CD1c-positive myeloid dendritic cell (primary cell): ENCODE results near the gene ALPL.

Experiments used
- DNase-seq: peaks from one replicate; pipeline ENCODE4 v3.0.0-alpha.2; 2016; ENCODE audit errors: extremely low spot score

ALPL gene

DNA sequence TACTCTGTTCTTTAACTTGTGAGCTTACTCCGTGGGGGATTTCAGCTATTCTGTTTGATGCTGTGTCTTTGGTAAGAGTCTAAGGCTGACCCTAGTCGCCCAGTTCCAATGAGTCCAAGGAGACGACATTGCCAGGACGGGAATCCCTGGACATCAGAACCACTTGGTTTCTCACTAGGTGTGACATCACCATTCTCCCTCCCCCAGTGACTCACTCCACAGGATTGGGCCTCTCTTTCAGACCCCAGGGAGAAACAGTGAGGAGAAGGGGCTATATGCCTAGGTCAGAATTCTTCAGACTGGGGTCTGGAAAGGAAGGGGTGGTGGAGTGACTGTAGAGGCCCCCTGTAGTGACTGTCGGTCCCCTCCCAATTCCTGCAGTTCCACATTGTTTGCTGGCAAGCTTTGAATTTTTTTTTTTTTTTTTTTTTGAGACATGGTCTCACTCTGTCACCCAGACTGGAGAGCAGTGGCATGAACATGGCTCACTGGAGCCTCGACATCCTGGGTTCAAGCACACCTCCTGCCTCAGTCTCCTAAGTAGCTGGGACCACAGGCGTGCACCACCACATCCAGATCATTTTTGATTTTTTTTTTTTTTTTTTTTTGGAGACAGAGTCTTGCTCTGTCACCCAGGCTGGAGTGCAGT is 21.3 kb downstream of the ALPL start:
- no peak for DNase-seq

DNA sequence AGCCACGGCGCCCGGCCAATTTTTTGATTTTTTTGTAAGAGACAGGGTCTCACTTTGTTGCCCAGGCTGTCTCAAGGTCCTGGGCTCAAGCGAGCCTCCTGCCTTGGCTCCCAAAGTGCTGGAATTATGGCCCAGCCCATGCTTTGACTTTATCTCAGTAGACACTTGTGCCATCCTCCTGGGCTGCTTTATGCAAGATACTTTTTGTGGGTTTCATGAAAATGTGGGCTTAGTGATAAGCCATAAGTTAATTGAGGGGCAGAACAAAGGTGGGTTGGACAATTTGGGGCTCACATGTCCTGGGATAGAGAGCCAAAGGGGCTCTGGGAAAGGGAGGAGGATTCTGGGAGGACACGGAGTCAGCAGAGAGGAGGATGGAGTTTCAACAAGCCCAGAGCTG is 22.0 kb downstream of the ALPL start:
- DNase-seq, result no peak

DNA sequence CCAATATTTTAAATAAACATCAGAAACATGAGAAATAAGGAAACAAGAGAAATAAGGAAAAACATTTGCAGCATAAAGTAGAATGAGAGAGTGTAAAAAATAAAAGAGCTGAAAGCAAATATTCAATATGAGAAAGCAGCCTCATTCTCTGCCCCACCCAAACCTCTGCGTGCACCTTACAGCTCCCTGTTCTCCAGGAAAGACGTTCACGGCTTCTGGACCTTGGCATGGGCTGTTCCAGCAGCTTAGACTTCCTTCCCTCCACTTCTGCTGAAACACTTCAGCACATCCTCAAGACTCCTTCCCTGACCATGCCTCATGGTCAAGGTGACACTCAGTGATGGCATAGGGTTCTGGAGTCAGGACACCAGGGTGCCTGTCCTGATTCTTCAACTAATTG is 23.3 kb downstream of the ALPL start:
- no peak for DNase-seq

DNA sequence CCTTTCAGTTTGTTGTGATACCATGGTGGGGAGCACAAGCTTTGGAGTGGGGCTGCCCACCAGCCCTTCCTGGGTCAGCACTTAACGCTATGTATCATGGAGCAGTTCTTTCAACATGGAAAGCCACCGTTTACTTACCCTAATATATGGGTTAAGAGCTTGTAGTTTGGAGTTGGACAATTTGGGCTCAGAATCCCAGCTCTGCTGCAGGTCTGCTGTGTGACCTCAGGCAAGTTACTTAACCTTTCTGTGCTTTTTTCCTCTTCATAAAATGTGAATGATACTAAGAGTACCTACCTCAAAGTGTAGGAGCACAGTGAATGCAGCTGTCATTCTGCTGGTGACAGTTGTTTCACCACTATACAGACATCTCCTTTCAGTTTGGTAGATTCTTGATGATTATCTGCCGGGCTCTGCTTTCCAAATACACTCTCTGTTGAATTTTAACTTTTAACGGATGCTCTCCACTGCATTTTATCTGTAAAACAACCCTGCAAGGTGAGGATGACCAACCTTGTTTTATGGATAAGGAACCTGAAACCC is 23.8 kb downstream of the ALPL start:
- DNase-seq, result no peak

DNA sequence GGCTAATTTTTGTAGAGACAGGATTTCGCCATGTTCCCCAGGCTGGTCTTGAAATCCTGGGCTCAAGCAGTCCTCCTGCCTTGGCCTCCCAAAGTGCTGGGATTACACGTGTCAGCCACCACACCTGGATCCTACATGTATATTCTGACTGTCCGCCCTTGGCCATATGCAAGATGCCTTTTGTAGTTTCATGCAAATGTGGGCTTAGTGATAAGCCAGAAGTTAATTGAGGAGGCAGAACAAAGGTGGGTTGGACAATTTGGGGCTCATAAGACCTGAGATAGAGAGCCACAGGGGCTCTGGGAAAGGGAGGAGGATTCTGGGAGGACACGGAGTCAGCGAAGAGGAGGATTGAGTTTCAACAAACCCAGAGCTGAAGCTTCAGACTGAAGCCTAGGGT is 24.9 kb downstream of the ALPL start:
- DNase-seq, result no peak

DNA sequence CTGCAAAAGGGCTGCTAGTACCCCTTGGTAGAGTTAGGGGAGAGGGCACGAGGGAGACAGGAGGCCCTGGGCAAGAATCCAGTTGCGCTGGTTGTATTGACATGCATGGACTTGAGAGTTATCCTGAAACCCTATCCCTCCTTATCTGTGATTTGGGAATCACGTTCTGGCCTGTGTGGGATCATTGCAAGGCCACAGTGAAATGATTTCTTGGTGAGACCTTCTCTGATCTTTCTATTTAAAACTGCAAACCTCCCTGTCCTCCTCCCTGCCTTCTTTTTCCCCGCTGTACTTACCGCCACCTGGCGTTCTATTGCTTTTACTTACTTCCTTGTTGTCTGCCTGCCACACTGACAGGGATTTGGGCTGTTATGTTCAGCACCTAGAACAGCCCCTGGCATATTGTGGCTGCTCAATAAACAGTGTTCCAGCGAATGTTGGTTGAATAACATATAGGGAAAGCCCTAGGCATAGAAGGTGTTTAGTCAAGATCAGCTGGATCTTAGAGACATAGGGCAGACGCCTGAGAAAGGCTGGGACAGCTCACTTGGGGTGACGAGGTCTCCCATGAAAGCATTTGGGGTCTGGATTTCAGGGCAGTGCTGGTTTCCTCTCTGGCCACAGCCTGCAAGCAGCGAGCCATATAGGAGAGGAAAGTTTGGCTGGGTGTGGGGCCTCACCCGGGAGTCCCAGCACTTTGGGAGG is 25.6 kb downstream of the ALPL start:
- peak; percentile 50 for DNase-seq

DNA sequence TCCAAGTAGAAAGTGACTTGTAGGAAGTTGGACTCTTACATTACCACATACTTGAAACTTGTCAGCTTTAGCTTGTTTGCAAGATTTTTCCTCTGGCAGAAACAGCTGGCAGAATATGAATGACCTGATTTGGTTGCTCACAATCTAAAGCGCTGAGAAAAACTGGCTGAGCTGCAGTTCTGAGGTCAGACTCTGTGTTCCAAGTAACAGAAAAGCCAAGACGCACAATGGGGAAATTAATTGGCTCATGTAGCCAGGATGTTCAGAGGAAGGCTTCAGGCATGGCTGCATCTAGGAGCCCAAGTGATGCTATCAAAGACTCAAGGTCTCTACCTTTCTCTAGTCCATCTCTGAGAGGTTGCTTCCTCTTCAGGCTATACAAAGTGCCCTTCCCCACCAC is 27.0 kb downstream of the ALPL start:
- DNase-seq, result no peak

DNA sequence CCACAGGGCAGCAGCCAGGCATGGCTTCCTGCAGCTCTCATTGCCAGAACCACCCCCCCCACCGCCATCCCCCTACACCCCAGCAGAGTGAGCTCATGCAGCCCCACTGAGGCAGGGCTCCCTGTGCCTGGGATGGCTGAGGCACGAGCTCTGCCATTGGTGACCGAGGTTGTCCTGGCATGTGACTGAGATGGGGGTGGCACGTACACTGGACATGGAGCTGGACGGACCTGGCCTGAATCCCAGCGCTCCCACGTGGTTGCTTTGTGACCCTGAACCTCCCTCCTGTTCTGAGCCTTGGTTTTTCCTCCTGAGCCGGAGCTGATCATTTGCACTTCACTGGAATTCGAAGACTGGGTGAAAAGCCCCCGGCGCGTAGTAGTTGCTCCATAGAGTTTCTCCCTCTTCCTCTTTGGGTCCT is 28.3 kb downstream of the ALPL start:
- DNase-seq, result no peak

DNA sequence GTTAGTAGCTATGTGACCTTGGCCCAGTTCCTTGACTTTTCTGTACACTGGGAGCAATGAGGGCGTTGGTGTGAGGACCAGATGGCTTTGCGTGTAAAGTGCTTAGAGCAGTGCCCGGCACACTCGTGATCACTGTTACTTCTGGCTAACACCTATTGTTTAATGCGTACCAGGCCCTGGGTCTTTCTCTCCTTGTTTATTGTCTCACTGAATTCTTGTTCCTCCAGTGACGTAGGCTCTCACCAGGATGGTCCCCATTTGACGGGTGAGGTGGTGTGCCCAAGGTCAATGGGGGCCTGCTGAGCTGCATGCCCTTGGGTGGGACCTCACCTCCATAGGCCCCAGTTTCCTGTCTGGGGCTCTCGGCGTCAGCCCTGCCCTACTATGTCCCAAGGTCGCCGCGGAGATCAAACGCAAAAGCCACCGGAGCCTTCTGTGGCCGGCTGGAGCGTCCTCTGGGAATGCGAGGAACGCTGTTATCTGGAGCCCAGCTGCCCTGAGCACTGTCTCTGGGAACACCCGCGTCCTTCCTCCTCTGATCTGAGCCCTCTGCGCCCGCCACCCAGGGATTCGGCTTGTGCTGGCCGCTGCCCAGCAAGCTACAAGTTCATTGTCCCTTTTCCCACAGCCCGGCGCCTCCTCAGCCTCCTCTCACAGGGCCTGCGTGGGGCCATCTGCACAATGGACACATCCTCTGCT is 28.9 kb downstream of the ALPL start:
- DNase-seq, result peak; percentile 10

DNA sequence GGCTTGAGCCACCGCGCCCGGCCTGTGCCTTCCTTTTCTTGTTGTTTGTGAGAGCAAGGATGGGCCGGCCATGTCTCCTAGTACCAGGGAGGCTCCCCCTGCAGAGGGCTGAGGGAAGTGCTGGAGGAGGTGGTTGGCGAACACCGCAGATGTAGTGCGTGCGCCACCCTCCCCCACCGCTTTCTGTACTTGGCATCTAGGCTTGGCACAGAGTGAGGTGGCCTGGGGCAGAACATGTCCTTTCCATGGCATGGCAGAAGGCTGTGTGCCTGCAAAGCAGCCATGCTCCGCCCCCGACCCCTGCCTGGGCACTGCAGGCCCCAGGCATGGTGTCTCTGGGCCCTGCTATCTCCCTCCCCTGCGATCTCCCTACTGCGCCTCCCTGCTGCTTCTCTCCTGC is 30.7 kb downstream of the ALPL start:
- DNase-seq, result no peak

DNA sequence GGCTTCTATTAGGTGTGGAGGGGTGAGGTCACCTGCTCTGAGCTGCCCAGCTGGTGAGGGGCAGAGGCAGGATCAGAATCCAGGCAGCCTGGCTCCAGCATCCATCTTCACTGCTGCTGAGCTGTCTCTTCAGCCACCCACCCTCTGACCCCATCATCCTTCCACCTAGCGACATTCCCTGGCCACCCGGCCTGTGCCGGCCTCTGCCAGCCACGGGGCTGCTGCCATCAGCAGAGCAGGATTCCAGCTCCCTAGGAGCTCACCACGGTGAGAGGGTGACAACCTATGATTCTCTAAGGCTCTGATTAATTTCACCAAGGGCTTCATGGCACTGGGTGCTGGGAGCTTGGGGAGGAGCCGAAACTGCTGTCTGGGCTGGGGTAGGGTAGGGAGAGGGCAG is 32.1 kb downstream of the ALPL start:
- DNase-seq, result no peak

DNA sequence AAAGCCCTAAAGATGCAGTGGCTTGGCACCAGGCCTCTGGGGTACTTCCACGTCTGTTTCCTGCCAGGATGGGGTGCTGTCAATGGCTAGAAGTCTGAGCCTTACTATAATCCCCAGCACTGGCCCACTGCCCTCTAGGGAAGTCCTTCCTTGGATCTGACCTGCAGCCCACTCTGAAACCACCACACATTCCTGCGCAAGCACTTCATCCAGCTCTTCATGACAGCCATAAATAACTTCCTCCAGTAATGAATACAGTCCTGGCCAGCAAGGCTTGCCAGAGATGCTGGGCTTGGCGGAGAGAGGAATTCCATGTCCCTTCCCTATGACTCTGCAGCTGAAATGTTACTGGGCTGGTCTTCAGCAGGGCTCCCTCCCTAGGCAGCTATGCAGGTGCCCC is 32.6 kb downstream of the ALPL start:
- no peak for DNase-seq

DNA sequence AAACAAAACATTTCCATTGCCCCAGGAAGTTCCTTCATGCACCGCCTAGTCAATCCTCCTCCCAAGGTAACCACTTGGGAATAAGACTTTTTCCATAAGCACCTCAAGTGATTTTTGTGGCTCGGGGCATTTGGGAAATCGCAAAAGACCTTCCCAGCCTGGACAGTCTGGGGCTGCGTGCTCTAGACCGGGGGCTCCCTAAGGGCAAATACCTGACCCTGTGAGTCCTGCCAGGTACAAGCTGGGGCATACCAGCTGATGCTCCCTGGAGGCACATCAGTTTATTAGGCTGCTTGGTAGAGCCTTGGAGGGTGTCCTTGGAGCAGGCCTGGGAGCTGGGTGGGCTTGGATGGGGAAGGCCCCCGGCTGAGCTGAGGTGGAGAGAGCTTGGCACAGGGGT is 34.4 kb downstream of the ALPL start:
- DNase-seq, result no peak

DNA sequence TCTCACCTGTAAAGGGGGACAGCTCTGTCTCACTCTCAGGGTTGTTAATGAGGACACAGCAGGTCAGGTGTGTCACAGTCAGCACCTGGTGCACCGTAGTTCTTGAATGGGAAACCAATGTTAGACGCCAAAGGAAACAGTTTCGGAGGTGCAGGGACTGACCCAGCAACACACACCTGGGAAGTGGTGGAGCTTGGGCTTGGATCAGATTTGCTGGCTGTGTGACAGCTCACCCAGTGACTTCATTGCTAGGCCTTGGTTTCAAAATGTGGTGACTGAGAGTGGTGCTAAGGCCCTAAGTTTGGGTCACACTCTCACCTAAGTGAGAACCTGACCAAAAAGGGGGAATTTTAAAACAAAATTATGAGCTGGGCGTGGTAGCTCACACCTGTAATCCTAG is 34.9 kb downstream of the ALPL start:
- no peak for DNase-seq

DNA sequence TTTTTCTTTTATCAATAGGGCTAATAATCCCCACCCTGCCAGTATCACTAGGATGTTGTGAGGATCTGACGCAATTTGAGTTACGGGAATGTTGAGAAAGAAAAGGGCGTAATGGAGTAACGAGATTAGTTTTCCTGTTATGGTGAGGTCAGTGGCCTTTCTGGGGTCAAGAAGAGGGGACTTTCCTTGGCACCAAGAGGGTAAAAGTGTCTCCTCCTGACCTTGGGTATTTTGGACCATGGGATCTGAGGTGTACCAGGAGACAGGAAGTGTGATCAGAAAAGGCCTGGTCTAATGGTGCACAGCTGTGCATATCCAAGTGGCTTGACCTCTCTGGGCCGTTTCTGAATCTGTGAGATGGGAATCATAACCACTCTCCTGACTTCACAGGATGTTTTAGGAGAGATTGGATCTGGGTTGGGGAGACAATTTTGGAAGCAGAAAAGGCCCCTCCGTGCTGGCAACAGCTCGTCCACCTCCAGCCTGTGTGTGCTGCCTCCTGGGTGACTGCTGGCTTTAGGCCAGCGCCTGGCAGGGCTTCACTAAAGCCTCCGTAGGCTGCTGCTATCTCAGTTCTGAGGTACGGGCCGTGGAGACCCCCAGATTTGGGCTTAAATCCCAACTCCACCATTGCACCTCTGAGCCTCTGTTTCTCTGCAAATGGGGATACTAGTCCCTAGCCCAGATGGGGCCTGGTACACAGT is 37.1 kb downstream of the ALPL start:
- no peak for DNase-seq

DNA sequence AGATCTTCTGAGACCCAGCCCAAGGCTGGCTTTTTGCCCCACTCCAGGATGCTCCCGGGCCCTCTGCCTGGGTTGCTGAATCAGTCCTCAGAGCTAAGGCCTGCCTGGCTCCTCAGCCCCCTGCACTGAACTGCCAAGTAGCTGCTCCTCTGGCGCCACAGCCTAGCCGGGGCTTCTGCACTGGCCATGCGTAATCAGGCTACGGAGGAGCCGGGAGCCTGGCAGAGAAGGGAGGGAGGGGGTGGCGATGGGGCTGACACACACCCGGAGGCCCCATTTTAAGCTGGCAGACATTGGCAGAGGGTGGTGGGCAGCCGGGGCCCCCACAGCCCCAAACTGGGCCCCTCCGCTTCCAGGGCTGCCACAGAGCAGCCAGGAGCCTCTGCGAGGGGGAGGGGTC is 38.7 kb downstream of the ALPL start:
- no peak for DNase-seq

DNA sequence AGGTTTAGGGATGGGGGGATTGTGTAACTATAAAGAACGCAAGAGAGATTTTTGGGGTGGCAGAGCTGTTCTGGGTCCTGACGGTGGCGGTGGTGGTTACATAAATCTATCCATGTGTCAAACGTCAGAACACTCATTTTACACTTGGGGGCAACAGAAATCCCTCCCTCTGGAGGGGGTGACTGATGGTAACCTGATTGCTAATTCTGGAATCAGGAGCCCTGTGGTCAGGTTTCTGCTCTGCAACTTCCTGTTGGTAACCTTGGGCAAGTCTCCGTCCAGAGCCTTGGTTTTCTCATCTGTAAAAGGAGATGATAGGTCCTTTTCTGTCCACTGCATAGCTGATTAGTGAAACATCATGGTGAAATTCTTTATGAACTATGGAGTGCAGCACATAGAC is 40.9 kb downstream of the ALPL start:
- no peak for DNase-seq

DNA sequence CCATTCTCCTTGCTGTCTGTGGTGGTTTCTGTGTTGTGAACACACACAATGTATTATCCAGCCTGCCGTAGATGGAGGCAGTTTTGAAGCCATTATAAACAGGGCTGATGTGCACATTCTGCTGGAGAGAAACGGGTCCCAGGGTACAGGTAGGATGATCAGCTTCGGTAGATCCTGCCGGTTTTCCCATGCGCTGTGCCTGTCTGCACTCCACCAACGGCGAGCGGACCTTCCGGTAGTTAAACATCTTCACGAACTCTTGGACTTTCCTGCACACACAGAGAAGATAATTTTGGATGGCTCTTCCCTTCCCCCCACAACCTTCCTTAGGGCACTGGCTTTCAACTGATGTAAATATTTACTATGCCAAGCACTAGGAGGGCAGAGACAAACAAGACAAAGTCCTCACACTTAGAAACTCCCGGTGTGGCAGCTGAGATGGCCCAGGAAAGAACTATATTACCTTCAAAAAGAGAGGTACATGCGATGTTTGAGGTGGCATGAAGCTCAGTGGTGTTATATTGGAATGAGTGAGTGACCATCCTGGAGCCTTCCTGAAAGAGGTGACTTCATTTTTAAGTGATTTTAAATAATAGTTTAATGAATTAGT is 41.7 kb downstream of the ALPL start:
- DNase-seq, result no peak

DNA sequence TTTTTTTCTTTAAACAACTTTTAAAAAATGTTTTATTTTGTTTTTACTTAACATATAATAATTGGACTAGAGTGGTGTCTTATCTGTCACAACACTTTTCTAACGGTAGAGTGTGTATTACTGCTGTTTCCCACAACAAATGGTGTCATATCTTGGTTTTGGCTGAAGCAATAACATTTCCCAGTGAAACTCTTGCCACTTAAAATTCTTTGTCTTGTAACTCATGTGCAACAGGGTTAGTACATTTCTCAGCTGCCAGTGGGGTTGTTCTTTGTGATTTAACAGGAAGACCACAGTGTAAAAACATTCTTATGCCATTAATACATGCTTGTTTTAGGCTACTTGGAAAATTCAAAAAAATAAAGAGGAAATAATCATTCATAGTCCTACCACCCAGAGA is 43.5 kb downstream of the ALPL start:
- DNase-seq, result peak; percentile 4

DNA sequence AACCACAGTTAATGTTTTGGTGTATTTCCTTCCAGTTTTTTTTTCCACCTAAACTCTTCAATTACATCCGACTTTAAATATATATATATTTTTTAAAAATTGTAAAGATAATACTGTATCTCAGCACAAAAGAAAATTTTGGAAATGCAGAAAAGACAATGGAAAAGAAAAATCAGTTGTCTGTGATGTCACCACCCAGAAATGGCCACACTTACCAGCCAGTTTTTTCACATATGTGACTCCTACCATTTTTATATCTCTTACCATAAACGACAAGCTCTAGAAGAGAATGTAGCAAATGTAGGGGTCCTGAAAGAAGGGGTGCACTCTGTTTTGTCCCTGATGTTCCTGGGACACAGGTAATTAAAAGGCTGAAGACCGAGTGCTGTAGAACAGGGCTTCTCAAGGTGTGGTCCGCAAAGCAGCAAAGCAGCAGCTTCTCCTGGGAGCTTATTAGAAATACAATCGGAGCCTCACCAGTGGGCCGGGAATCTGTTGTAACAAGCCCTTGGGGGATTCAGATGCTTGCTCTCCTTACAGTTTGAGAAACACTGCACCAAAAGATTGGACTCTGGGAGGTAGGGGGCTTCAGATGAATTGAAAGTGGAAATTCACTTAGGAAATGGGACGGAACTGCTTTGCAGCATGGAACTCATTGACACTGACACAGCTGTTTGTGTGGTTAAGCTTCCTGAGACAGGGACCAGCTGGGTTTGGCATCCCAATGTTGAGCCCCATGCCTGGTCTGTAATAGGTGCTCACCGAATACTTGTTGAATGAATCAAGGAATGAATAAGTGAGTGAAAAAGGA is 44.1 kb downstream of the ALPL start:
- DNase-seq, result no peak
